ENCODE data around the gene TAF3.

The TAF3 gene

DNA sequence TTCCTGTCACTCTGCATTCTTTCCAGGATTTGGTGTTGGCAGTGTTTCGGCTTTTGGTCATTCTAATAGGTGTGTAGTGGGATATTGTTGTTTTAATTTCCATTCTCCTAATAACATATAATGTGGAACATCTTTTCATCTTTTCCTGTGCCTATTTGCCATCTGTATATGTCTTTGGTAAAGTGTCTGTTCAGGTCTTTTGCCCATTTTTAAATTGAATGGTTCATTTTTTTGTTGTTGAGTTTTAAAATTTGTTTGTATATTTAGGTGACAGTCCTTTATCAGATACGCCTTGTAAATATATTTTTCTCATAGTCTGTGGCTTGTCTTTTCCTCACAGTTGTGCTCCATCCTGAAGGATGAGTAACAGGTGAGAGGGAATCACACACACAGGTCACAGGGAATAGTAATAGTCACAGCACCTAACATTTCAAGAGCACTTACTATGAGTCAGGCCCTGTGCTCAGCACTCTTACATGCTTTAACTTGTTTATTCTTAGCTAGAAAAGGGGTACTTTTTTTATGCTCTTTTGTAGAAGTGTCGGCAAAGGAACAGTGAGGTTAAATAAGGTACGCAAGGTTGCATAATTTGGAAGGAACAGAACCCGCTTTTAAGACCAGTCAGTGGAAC, 119.1 kb downstream of the TAF3 start:
- no peak for ATAC-seq

DNA sequence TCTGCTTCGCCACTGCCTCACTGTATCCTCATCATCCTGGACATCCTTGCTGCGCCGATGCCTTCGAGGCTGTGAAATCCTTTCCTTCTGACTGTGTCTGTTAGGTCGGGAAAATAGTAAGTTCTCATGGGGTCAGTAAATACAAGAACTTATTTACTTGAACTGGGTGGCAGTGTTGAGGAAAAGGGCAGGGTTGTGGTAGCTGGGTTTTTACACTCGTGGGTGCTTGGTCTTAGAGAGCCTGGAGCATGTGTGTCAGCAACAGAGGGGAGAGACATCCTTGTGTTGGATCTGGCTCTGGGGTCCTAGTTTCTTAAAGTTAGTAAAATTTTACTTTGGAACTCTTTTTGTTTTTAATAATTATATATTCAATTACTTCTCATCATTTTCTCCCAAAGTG, 123.3 kb downstream of the TAF3 start:
- no peak for ATAC-seq

DNA sequence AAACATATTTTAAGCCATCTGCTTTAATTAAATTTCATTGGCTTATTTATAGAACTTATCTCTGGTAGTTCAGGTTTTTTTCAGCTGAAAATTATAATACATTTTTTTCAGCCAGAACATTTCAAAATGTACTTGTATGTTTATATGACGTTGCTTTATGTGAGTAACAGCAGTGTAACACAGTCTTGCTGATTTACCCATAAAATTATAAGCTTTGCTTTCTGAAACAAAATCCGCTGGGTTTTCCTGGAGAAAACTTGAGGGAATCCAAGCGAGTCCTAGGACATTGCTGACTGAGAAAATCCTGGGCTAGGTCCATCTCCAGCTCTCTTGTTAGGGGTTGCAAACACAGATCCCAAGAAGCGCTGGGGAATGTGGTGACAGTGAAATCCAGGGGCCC, 124.0 kb downstream of the TAF3 start:
- ATAC-seq, result no peak

DNA sequence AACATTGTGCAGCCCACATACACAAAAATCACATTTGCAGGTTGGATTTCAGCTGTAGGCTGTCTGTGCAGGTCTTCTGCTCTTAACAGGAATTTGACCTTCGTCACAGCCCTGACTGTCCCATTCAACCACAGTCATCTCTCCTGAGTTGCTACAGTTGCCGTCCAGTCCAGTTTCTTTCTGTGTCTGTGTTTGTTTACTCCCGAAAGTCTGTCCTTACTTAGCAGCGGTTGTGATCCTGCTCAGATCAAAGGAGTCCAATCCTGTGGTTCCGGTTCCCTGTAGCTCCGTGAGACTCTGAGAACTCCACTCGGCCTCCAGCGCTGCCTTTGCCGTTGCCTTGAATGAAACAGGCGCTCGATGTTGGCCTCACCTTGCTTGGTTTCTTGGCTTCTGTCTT, 124.6 kb downstream of the TAF3 start:
- no peak for ATAC-seq

DNA sequence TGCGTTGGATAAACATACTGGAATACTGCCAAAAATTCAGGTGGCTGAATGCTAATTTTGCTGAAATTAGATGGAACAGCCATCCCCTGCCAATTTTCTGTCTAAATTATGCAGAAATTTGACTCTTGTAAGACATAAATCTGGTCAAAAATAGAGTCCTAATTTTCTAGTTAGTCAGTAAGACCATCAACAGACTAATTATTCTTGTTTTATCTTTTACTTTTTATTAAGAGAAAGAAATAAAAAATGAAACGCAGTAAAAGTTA, 125.8 kb downstream of the TAF3 start:
- ATAC-seq, result no peak

DNA sequence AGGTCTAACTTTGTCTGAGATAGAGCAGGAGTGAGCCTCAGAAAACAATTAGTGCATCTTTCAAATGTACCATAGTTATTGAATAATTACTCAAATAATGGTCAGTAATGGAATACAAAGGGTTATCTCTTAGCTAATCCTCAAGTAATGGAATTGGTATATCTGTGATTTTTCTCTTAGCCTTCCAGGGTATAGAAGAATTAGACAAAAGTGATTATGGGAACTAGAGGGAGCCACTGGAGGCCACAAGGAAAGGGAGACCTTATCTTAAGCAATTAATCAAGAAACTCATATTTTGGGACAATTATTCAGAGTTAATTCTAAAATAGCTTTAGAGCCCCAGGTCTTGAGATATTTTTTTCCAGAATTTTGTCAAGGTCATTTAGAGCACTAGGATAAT, 126.2 kb downstream of the TAF3 start:
- no peak for ATAC-seq

DNA sequence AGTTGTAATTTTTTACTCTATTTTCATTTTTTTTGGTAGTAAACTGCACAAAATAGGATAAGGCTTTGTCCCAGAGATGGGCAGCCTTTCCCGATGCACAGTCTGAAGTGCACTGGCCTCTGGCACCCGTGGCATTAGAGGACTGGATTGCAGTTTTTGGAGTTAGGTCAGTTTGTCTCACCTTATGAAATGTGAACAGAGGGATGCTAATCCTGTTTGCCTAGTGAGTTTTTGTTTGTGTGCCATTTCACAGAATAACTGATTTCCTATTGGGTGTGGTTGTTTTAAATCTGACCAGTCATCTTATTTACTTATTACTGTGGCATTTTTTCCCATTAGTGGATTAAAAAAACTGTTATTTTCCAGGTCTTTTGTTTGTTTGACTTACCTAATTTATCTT, 126.7 kb downstream of the TAF3 start:
- ATAC-seq, result no peak

DNA sequence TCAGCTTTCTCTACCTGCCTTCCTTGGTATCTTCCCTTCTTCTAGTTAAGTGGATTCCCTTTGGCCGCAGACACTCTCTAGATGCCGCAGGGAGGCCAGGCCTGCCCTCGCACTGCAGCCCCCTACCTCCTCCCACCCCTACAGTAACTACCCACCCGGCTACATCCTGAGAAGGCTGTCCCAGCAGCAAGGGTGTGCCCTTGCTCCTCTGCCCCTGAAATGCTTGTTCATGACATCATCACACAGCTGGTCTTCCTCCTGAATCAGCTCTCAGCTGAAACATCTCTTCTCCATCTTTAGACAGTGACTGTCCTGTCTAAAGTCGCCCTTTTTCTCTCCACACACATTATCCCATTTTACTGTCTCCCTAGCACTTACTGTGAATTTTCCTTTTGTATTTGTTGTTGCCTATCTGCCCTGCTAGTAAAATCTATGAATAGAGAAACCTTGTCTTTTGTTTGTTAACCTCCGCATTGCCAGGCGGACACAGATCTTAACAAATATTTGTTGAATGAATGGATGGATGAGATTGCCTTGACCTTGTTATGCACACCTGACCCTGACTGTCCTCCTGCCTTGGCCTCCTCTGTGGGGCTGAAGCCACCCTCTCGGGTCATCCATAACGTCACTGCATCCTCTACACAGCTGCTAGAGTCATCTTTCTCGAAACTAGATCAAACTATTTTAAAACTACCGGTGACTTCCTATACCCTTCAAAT, 127.3 kb downstream of the TAF3 start:
- no peak for ATAC-seq

DNA sequence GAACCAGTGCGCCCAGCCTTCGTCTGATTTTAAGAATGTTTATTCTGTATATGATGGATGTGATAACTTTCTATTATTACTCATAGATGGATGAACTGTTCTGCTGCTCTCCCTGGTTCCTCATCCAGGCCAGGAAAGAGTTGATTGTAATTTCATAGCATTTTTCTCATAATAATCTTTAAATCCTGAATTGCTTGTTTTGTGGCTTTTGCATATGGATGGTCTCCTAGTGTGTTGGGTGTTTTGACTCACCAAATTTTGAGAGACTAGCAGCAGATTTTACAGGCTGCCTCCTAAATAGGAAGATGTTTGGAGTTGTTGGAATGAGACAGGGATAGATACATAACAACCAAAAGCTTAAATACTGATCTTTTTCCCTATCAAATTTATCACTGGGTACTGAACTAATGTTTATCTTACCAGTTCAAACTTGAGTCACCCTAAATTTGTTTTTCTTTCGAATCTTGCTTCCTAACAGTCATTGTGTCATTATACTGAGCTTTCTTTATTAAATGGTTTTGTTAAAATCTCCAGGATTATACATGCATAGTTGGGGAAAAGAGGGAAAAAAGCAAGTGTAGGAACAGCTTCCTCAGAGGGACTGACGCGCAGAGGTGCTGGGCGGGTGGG, 130.2 kb downstream of the TAF3 start:
- no peak for ATAC-seq

DNA sequence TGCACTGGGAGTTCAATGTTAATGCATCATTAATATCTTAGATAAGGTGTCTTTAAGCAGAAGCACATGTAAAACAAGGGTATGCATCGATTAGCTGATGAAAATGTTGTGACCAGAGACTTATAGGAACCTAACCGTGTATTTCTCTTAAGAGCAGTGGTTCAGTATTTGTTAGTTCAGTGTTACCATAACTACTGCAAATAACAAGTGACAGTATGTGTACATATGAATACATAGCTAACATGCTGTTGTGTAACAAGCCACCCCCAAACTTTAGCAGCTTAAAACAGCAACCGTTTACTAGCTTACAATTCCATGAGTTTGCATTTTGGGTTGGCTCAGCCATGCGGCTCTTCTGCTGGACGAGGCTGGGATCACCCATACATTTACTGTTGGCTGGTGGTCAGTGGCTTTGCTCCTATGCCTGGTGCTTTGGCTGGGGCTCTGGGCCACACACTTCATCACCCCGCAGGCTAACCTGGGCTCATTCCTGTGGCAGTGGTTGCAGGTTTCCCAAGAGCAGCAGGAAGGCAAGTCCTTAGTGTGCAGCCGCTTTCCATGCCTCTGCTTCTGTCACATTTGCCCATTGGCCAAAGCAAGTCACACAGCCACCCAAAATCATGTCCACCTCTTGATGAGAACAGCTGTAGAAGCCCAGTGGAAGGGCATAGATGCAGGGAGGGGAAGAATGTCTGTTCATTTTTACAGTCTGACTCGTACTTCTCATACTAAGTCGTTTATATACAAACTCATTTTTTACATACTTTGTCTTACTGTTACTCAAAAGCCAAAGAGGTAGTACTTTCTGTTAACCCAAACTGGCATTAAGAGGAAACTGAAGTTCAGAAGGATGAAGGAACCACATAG, 132.9 kb downstream of the TAF3 start:
- ATAC-seq, result no peak

DNA sequence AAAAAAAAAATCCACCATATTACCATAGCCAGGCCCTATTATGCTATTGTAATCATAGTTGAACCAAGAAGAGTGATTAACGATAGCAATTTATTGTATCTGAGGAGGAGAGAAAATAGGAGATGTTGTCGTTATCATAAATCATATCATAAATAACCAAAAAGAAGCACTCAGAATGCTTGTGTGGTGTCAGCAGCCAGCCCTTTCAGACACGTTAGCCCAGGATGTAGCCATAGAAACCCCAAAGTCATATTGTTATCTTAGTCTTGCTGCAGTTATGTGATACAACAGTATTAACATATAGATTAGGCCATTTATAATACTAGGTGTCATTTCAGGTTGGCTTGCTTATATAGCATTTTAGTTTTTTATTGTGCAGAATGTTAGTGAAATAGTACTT, 134.0 kb downstream of the TAF3 start:
- ATAC-seq, result no peak

DNA sequence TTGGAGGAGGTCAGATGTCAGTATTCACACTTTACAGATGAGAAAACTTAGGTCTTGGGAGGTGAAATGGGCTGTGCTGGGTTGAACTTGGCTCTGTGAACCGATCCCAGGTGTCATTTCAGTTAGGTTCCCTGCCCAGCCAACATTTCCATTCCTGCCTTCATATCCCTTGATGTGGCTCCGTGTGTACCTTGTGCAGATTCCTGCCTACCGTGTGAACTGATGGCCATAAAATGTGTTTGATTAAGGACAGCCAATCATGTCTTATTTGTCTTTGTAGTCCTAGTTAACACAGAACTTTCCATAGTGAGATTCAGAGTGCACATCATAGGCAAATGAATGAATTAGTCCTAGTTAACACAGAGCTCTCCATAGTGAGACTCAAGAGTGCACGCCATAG, 135.1 kb downstream of the TAF3 start:
- no peak for ATAC-seq

DNA sequence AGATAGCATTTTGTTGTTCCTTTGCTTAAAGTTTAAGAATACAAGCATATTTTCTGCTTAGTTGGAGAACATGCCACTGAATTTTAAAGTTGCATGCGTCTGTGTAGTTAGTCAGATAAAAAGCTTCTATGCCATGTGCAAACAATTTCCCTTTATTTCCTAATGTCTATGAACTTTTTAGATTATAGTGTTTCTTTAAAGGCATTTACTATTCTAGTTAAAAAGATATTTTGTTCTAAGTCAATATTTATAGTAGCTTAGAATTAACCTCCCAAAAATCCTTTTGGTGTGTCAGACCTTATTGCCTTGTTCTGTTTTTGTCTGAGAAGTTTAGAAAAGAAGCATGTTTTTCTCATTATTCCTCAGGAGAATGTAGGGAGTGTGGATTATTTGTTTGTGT, 137.1 kb downstream of the TAF3 start:
- no peak for ATAC-seq

DNA sequence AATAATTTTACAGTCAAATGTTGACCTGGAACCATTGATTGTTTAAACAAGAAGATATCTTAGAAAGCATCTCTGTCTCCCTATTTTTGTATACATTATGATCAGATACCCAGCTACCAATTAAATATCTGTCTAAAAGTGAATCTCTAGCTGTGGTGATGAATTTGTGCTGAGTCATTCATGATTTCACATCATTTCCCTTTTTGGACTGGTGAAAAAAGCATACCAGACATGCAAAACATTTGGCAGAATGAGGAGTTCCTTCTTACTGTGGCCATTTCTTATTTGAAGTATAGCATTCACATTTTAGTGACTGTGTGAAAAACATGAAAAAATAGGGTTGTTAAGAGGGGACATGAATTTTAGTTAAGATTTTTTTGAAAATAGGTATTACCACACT, 138.2 kb downstream of the TAF3 start:
- peak; percentile 51 to 73 for ATAC-seq

DNA sequence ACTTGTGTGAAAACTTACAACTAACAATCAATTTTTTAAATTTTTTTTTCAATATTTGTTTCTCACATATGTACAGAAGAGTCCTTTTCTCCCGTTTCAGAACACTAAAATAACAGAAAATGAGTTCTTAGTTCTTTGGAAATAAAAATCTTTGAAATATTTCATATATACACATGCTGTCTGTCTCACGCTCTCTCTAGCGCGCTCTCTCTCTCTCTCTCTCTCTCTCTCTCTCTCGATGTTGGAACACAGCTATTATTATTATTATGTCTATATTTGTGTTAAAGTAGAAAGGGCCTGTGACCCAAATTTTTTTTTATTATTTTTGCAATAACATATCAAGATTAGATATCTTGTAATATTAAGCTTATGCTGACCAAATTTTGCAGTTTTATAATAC, 139.3 kb downstream of the TAF3 start:
- no peak for ATAC-seq

DNA sequence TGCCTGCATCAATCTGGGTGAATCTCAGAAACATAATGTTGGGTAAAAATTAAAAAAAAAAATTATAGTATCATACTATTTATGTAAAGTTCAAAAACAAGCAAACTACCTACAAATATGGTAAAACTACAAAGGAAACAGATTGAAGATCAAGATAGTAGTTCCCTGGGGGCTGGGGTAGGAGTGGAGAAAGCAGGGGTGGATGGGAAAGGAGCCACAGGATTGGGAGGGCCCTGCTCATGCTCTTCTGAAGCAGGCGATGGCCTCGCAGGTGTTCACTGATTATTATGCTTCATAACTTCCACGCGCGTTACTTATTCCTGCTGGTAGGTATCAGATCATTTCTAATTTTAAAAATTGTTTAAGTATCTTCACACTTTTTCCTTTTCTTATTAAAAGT, 140.1 kb downstream of the TAF3 start:
- no peak for ATAC-seq

DNA sequence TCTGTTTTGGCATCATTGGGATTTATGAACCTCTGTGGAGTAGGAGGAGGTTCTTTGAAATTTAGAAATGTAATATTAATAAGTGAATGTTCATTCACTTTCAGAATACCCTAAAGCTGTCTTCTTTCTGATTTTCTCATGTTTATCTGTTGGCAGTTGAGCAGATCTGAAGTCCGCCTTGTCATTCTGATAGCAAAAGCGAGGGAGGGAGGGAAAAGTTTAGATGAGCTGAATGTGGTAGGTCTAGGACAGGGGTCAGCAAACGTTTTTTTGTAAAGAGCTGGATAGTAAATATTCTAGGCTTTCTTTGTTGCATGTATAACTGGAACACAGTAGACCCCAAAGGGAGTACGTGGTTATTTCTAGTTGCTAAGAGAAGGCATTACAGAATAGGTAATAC, 141.8 kb downstream of the TAF3 start:
- no peak for ATAC-seq

DNA sequence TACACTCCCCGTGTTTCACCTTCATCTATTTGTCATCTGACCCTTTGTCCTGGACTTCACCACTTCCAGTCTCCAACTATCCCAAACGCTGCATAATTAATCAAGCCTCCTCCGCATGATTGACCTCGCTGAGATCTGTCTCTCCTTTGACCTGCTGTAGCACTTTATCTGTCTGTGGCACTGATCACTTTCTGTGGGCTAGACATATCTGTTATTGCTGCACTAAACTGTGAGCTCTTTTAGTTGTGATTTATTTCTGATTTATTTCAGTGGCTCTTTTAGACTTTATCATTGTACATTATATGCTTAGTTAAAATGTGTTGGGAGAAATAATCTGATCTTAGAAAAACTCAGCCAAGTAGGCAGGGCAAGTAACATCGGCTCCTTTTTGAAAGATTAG, 144.3 kb downstream of the TAF3 start:
- no peak for ATAC-seq

DNA sequence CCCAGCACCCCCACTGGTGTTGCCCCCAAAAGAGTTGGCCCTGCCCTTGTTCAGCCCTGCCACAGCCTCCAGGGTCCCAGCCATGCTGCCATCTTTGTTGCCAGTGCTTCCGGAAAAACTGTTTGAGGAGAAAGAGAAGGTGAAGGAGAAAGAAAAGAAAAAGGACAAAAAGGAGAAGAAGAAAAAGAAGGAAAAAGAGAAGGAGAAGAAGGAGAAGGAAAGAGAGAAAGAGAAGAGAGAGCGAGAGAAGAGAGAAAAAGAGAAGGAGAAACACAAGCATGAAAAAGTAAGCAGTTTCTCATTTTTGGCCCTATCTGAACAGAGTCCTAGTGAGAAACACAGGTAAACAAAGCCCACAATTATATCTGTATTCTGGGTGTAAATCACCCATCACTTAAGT, 147.2 kb downstream of the TAF3 start:
- no peak for ATAC-seq

DNA sequence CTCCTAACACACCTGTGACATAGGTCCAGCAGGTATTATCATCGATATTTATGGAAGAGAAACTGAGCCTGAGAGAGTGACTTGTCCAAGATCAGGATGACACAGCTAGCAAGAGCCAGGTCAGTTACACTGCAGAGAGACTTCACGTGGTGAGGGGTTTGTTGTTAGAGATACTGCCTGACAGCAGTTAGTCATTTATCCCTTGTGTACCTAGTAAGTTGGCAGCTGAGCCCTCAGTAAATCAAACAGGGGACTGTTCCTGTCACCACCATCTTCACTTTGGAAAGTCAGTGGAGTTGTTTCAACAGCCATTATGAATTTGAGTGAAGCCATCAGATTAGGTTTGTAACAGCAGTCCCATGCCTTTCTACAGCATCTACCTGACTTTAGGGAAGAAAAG, 148.7 kb downstream of the TAF3 start:
- no peak for ATAC-seq

DNA sequence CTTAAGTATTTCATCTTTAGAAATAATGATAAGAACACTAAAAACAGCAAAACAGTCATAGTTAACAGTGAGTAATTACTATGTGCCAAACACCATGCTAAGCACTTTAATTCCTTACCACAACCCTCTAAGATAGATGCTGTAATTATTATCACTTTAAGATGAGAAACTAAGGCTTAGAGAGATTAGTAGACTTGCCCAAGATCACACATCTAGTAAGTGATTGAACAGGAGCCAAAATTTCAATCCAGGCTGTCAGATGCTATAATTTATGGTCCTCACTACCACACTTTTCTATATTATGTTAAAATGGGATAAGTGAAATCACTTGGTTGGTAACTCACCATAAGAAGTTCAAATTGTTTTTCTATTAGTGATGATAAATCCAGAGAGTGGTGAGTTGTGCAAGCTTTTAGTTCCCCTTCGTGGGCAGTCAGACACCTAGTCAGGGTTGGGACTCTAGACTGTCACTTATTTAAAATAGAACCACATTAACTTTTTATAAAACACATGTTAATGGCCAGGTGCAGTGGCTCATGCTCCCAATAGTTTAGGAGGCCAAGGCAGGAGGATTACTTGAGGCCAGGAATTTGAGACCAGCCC, 150.3 kb downstream of the TAF3 start:
- peak in 1 of 2 donors; percentile 58 for ATAC-seq

DNA sequence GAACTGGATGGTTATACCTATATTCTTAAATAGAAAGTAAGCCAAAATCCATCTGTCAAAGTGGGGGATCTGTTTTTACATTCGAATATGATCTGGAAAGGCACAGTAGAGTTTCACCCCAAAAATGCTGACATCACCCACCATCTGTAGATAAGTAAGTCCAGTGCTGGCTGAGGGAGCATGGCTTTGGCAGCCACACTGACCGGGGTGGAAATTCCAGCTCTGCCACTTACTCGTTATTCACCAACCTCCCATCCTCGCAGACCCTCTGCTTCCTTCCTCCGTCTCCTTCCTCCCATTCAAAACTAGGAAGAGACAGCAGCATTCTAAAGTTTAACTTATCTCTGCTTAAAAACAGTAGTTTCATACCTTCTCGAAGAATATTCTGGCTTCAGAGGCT, 151.3 kb downstream of the TAF3 start:
- ATAC-seq, result no peak

DNA sequence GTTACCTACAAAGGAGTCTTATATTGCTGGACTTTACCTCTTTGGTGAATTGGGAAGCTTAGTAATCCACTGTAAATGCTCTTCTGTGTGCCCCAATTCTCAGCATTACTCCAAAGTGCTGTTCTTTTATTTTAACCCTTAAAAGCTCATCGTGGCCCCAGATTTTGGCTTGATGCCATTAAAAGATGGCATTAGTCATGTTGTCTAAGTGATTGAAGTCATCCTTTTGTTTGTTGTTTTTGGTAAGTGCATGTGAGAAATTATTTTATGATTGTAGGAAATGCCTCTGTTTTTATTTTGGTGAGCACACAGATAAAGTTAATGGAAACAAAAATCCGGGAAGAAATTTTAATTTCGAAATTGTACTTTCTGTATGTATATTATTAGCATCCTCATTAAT, 153.6 kb downstream of the TAF3 start:
- ATAC-seq, result no peak
